Measurements from ENCODE around the gene CPNE2.

CPNE2 gene

GRCh38 chr16:57144027-57144426 is 51.6 kb downstream of the CPNE2 start:
- DNase-seq (ENCODE audit: low spot score), result no peak

GRCh38 chr16:57145046-57146021 is 53.0 kb downstream of the CPNE2 start:
- DNase-seq (ENCODE audit: low spot score), result no peak

- DNase-seq (ENCODE audit: low spot score), result no peak
Observed at GRCh38 chr16:57146040-57146647, 53.8 kb downstream of the CPNE2 start.

GRCh38 chr16:57146735-57147134 is 54.4 kb downstream of the CPNE2 start:
- DNase-seq (ENCODE audit: low spot score), result no peak

- DNase-seq (ENCODE audit: low spot score), result no peak
Observed at GRCh38 chr16:57147381-57148221, 55.2 kb downstream of the CPNE2 start.

GRCh38 chr16:57148481-57148880 is 56.1 kb downstream of the CPNE2 start:
- DNase-seq (ENCODE audit: low spot score), result no peak

- DNase-seq (ENCODE audit: low spot score), result no peak
Observed at GRCh38 chr16:57149391-57149790, 57.0 kb downstream of the CPNE2 start.

GRCh38 chr16:57150682-57151330 is 58.4 kb downstream of the CPNE2 start:
- DNase-seq (ENCODE audit: low spot score), result no peak

GRCh38 chr16:57151369-57151768 is 59.0 kb downstream of the CPNE2 start:
- no peak for DNase-seq (ENCODE audit: low spot score)

GRCh38 chr16:57152096-57153093 is 60.0 kb downstream of the CPNE2 start:
- DNase-seq (ENCODE audit: low spot score), result no peak

GRCh38 chr16:57153841-57154240 is 61.5 kb downstream of the CPNE2 start:
- DNase-seq (ENCODE audit: low spot score), result no peak

- DNase-seq (ENCODE audit: low spot score), result no peak
Observed at GRCh38 chr16:57155702-57156350, 63.4 kb downstream of the CPNE2 start.

GRCh38 chr16:57156351-57156703 is 63.9 kb downstream of the CPNE2 start:
- no peak for DNase-seq (ENCODE audit: low spot score)

- no peak for DNase-seq (ENCODE audit: low spot score)
Observed at GRCh38 chr16:57157533-57157932, 65.2 kb downstream of the CPNE2 start.

GRCh38 chr16:57159447-57159846 is 67.1 kb downstream of the CPNE2 start:
- no peak for DNase-seq (ENCODE audit: low spot score)

GRCh38 chr16:57163842-57164241 is 71.5 kb downstream of the CPNE2 start:
- no peak for DNase-seq (ENCODE audit: low spot score)

GRCh38 chr16:57165483-57165882 is 73.1 kb downstream of the CPNE2 start:
- DNase-seq (ENCODE audit: low spot score), result no peak

GRCh38 chr16:57165938-57166337 is 73.6 kb downstream of the CPNE2 start:
- DNase-seq (ENCODE audit: low spot score), result no peak

GRCh38 chr16:57166451-57166850 is 74.1 kb downstream of the CPNE2 start:
- DNase-seq (ENCODE audit: low spot score), result no peak

- DNase-seq (ENCODE audit: low spot score), result no peak
Observed at GRCh38 chr16:57166951-57167350, 74.6 kb downstream of the CPNE2 start.

Data from CD4-positive, alpha-beta T cell treated with Interleukin-2 at 100 ng/mL for 4 hours (primary cell).